ENCODE measurements around the gene ONECUT3.

- TF ChIP-seq ZBTB10 (tag by site-specific recombination; IDR thresholded peaks at IDR 0.05) (no peak), ZNF248 (tag by site-specific recombination; IDR thresholded peaks at IDR 0.05) (no peak), CTCF (tag by site-specific recombination; IDR thresholded peaks at IDR 0.05) (no peak), ZNF23 (tag by site-specific recombination; IDR thresholded peaks at IDR 0.05; ENCODE audit: borderline replicate concordance) (no peak), ZNF623 (tag by site-specific recombination; IDR thresholded peaks at IDR 0.05) (no peak), ZFP41 (tag by site-specific recombination; IDR thresholded peaks at IDR 0.05; ENCODE audit: borderline replicate concordance) (no peak), ZNF274 (IDR thresholded peaks at IDR 0.05; ENCODE audit: low read length) (no peak), ZNF274 (tag by site-specific recombination; IDR thresholded peaks at IDR 0.05; ENCODE audit: borderline replicate concordance) (no peak), HOXA7 (CRISPR knock-in tag; IDR thresholded peaks at IDR 0.05; ENCODE audit: borderline replicate concordance) (no peak), SALL2 (tag by site-specific recombination; IDR thresholded peaks at IDR 0.05; ENCODE audit: borderline replicate concordance) (no peak)
Observed at GRCh38 chr19:1762243-1763117, 9.2 kb downstream of the ONECUT3 start.

Measured in HEK293 (cell line).